GM12878 (cell line): ENCODE data around the gene PPP6R2. TPM values are rescaled to one million over a fixed set of nuclear protein-coding genes. Genes with fewer than 3 reads are reported as not detected.
A peak's percentile ranks its signal among the peaks of the same experiment; 100 is the strongest.

Experiments used
- ATAC-seq: fragments of 200-7000 bp; cut with Tn5 transposase; 3 replicates; pipeline ENCODE4 v1.9.1; 2020; ENCODE audit warnings: mild to moderate bottlenecking, moderate library complexity
- BruUV-seq: library from RNA; stranded (reverse); fragments of 400-500 nt; replicated peaks from 2 replicates; lab custom pipeline; 2021; lab: Mats Ljungman, UMichigan
- CTCF ChIA-PET: fragments of 300-600 bp; sonication (Branson Sonifier 250); formaldehyde crosslinking; extraction: SDS; loops from one replicate; lab custom pipeline; 2021; ENCODE audit warnings: inconsistent platforms; lab: Yijun Ruan, JAX
- POLR2A ChIA-PET: fragments of 350-600 bp; formaldehyde crosslinking; extraction: SDS; loops from one replicate; lab custom pipeline; 2021; ENCODE audit warnings: inconsistent platforms; lab: Charles Lee
- RAD21 ChIA-PET: fragments of 300-600 bp; sonication (Branson Sonifier 250); formaldehyde crosslinking; loops from one replicate; lab custom pipeline; 2023; ENCODE audit warnings: antibody characterized with exemption; ENCODE audit not compliant: unreplicated experiment; lab: Charles Lee
- SMC1A ChIA-PET: fragments of 300-600 bp; sonication (Branson Sonifier 250); formaldehyde crosslinking; loops from one replicate; lab custom pipeline; 2023; ENCODE audit not compliant: unreplicated experiment, uncharacterized antibody; lab: Charles Lee
- DNase-seq: peaks from one replicate; pipeline ENCODE4 v3.0.0-alpha.2; 2011; ENCODE audit warnings: low read depth, low spot score
- FAIRE-seq: peaks from 3 replicates; lab custom pipeline; 2011; peaks lifted over from hg19 to GRCh38; lab: Jason Lieb, UNC
- H2AFZ ChIP-seq: 2 replicates; pipeline ENCODE4 v1.6.0; 2011; ENCODE audit warnings: low read depth, low read length, control low read depth; ENCODE audit not compliant: control insufficient read depth
- H3K27ac ChIP-seq: 2 replicates; pipeline ENCODE4 v1.5.1; 2011; ENCODE audit warnings: control low read depth; ENCODE audit not compliant: control insufficient read depth, insufficient read depth
- H3K27me3 ChIP-seq, 2 experiments: replicated peaks in 1 of 2; 2 replicates each; pipeline versions ENCODE4 v1.6.0 to v1.6.1; 2011; ENCODE audit warnings: low read length in 1 of 2; ENCODE audit not compliant: control insufficient read depth in 2 of 2, insufficient read depth in 2 of 2
- H3K36me3 ChIP-seq, 2 experiments: 2 replicates each; pipeline ENCODE4 v1.5.1; 2011; ENCODE audit warnings: low read length in 1 of 2; ENCODE audit not compliant: control insufficient read depth in 2 of 2, insufficient read depth in 2 of 2
- H3K4me1 ChIP-seq: 2 replicates; pipeline ENCODE4 v1.6.1; 2011; ENCODE audit warnings: mild to moderate bottlenecking, low read length, moderate library complexity, mixed read lengths; ENCODE audit not compliant: control insufficient read depth, insufficient read depth
- H3K4me2 ChIP-seq: 2 replicates; pipeline ENCODE4 v1.6.0; 2011; ENCODE audit warnings: control low read depth; ENCODE audit not compliant: control insufficient read depth, insufficient read depth
- H3K4me3 ChIP-seq: fragments of 200-600 bp; sonication (generic); 2 replicates; pipeline ENCODE4 v1.5.1; 2016
- H3K79me2 ChIP-seq: 2 replicates; pipeline ENCODE4 v1.6.0; 2011; ENCODE audit warnings: low read length; ENCODE audit not compliant: control insufficient read depth, insufficient read depth
- H3K9ac ChIP-seq: 2 replicates; pipeline ENCODE4 v1.8.0; 2011; ENCODE audit warnings: low read length, control low read depth, mixed read lengths; ENCODE audit not compliant: control insufficient read depth, insufficient read depth
- H3K9me3 ChIP-seq: replicated peaks from 3 replicates; pipeline ENCODE4 v1.5.1; 2011; ENCODE audit warnings: mild to moderate bottlenecking, low read length; ENCODE audit not compliant: control insufficient read depth, insufficient read depth
- H4K20me1 ChIP-seq: 2 replicates; pipeline ENCODE4 v1.6.0; 2011; ENCODE audit not compliant: control insufficient read depth, insufficient read depth
- CHD4 ChIP-seq: fragments of 200-600 bp; sonication (generic); IDR thresholded peaks from 2 replicates; pipeline ENCODE4 v1.6.1; 2016; ENCODE audit warnings: mild to moderate bottlenecking
- FOXM1 ChIP-seq: IDR thresholded peaks from 2 replicates; pipeline ENCODE4 v1.6.1; 2012; ENCODE audit warnings: low read depth, mild to moderate bottlenecking, inconsistent platforms, low read length, moderate library complexity
- MEF2A ChIP-seq: IDR thresholded peaks from 2 replicates; pipeline ENCODE4 v1.6.1; 2011; ENCODE audit warnings: low read depth, mild to moderate bottlenecking, low read length, moderate library complexity; ENCODE audit not compliant: insufficient read depth
- MEF2B ChIP-seq: fragments of 450-650 bp; IDR thresholded peaks from 2 replicates; pipeline ENCODE4 v1.6.1; 2018; ENCODE audit warnings: mild to moderate bottlenecking, moderate library complexity; ENCODE audit not compliant: partially characterized antibody, poor library complexity, severe bottlenecking
- RBBP5 ChIP-seq: fragments of 200-600 bp; sonication (generic); conservative IDR thresholded peaks from 2 replicates; pipeline ENCODE4 v1.6.1; 2016
- RELA ChIP-seq: fragments of 450-650 bp; IDR thresholded peaks from 2 replicates; pipeline ENCODE4 v1.8.0; 2014; ENCODE audit warnings: borderline replicate concordance; ENCODE audit not compliant: partially characterized antibody
- ZNF622 ChIP-seq: fragments of 450-650 bp; IDR thresholded peaks from 2 replicates; pipeline ENCODE4 v1.6.1; 2017; ENCODE audit warnings: mild to moderate bottlenecking, inconsistent platforms
- whole genome bisulfite sequencing: methylation state at CpG from one replicate; pipeline ENCODE4 v1.1.6; 2016; ENCODE audit warnings: low lambda C conversion rate; ENCODE audit not compliant: insufficient replicate concordance, insufficient coverage; ENCODE audit errors: missing lambda C conversion rate; 5-methylcytosine and 5-hydroxymethylcytosine counted together
- in situ Hi-C: fragments of 300-500 bp; cut with MboI; formaldehyde crosslinking; loops from 9 replicates; pipeline ENCODE4 v1.14.3; 2018; ENCODE audit warnings: mixed read lengths
- intact Hi-C: fragments of 100-400 bp; cut with micrococcal nuclease; formaldehyde crosslinking; loops from one replicate; pipeline ENCODE4 v1.14.2; 2022; ENCODE audit not compliant: unreplicated experiment
- polyA plus RNA-seq, 11 experiments: library from polyadenylated mRNA; depleted of rRNA in 4 of 11; unstranded in 6 of 11; stranded (reverse) in 5 of 11; fragments of >200 nt; fragmentation: Nextera tagmentation in 4 of 11; fragmentation: Illumina TruSeq in 1 of 11; extraction: Ambion mirVana in 4 of 11; extraction: Trizol in 1 of 11; gene quantifications; 1 replicate in 1 of 11; 2 replicates in 10 of 11; pipeline versions ENCODE4 v1.2.1 to v1.2.3, GENCODE V29; 2011 to 2016; ENCODE audit warnings: inconsistent platforms in 2 of 11, missing spikeins in 2 of 11, low read depth in 1 of 11
- total RNA-seq, 4 experiments: library from RNA; depleted of rRNA in 3 of 4; stranded (reverse); fragments of >200 nt in 3 of 4; fragmentation: Illumina TruSeq in 1 of 4; extraction: Trizol in 1 of 4; gene quantifications; 2 replicates each; pipeline versions ENCODE4 v1.2.1 to v1.2.3, GENCODE V29; 2013 to 2021
- TF ChIP-seq, protein P1 (sequence below): IDR thresholded peaks from 2 replicates; pipeline ENCODE4 v1.6.1; 2011; ENCODE audit warnings: mild to moderate bottlenecking, low read depth, low read length, moderate library complexity; ENCODE audit not compliant: insufficient replicate concordance

The PPP6R2 gene
- total and polyA plus RNA-seq, 10 of the 15 experiments (the other 5 are each of a cell fraction or from before 2014, with no cell fraction given), result 0.29 to 52.6 (median 25.4) TPM

DNA sequence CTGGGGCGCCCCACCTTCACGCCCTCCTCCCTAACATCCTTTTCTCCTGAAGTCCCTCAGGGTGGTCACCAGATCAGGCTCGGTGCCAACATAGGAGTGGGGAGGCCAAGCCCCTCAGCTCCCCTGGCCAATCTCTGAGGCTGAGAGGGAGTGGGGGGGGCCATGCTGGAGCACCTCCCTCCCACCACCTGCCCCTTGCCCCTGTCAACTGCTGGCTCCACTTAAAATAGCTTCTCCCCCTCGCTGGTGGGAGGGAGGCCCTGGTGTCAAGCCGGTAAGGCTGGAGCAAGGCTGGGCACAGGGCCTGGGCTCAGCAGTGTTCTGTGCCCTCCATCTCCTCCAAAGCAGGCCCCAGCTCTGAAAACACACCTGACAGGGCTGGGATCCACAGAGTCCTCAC is 40.6 kb upstream of the PPP6R2 start:
- peaks cover 2 to 3% of the 10 kb centered on the region in 2 experiments; a peak in 2 of 4 replicates for H3K36me3 ChIP-seq
- POLR2A ChIA-PET, result interaction anchor here (0.5 to 2.3 kb wide), 6 partner anchors 9 to 279 kb away, joined by 3 to 6 read pairs (median 3); partner anchors contain the start of gene HDAC10
- BruUV-seq, result no TSS peak
- WGBS, result 66% methylated on average over 5 of the region's 5 CpGs
- H3K27ac ChIP-seq, result no peak overlapping the region
- peaks cover 47% of the 10 kb centered on the region for H3K4me1 ChIP-seq
- H3K79me2 ChIP-seq, result peaks cover 87% of the 10 kb centered on the region
- in situ Hi-C loops, result no loop called here
- H4K20me1 ChIP-seq, result peaks cover 4% of the 10 kb centered on the region
- H3K9me3 ChIP-seq, result no peaks in the 10 kb centered on the region
- H2AFZ ChIP-seq, result no peak overlapping the region
- RAD21 ChIA-PET, result interaction anchor here (1.5 to 3.8 kb wide), 2 partner anchors 9 to 10 kb away, joined by 3 to 10 read pairs; no protein-coding TSS in a partner anchor
- DNase-seq (no peak), FAIRE-seq (no peak)
- peak overlapping the region; percentile 43; the same call in 1 of the 2 replicates for H3K4me3 ChIP-seq
- H3K9ac ChIP-seq, result peak overlapping the region; percentile 60; the same call in 1 of the 2 replicates
- intact Hi-C loops, result no loop called here
- TF ChIP-seq FOXM1, result no peak
- no peak for TF ChIP-seq CHD4
- TF ChIP-seq, protein P1, sequence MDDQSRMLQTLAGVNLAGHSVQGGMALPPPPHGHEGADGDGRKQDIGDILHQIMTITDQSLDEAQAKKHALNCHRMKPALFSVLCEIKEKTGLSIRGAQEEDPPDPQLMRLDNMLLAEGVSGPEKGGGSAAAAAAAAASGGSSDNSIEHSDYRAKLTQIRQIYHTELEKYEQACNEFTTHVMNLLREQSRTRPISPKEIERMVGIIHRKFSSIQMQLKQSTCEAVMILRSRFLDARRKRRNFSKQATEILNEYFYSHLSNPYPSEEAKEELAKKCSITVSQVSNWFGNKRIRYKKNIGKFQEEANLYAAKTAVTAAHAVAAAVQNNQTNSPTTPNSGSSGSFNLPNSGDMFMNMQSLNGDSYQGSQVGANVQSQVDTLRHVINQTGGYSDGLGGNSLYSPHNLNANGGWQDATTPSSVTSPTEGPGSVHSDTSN, result no peak
- TF ChIP-seq ZNF622, result no peak
- no peak for TF ChIP-seq MEF2B
- no peak for TF ChIP-seq MEF2A
- no peak for TF ChIP-seq RBBP5
- TF ChIP-seq RELA, result no peak
- TF ChIP-seq, all 136 proteins: peak for 0
- no peaks in the 10 kb centered on the region for H3K27me3 ChIP-seq
- H3K4me2 ChIP-seq, result peak overlapping the region; percentile 94
- ChIA-PET SMC1A (interaction anchor here (0.5 to 4.2 kb wide), 4 partner anchors 9 to 318 kb away, joined by 3 to 21 read pairs (median 4); partner anchors contain the start of gene TUBGCP6), CTCF (interaction anchor here (1.0 to 2.5 kb wide), 9 partner anchors 10 to 319 kb away, joined by 3 to 19 read pairs (median 3); no protein-coding TSS in a partner anchor)
- ATAC-seq, result no peak
